ENCODE results near the gene DMRT3.

The DMRT3 gene

GRCh38 chr9:1005043-1005667, 28.7 kb downstream of the DMRT3 start:
- DNase-seq = peak in 1 of 5 experiments; percentile 72

- no peak for DNase-seq
Observed at GRCh38 chr9:1007312-1007711, 30.9 kb downstream of the DMRT3 start.

- no peak for DNase-seq
Observed at GRCh38 chr9:1008216-1008615, 31.8 kb downstream of the DMRT3 start.

- DNase-seq = peak; percentile 21 to 70 (median 57)
Observed at GRCh38 chr9:1009101-1009707, 32.7 kb downstream of the DMRT3 start.

GRCh38 chr9:1013021-1013420, 36.6 kb downstream of the DMRT3 start:
- DNase-seq = no peak

GRCh38 chr9:1014225-1014624, 37.8 kb downstream of the DMRT3 start:
- no peak for DNase-seq

- DNase-seq = no peak
Observed at GRCh38 chr9:1014640-1015039, 38.2 kb downstream of the DMRT3 start.

GRCh38 chr9:1018121-1018520, 41.7 kb downstream of the DMRT3 start:
- peak in 1 of 5 experiments; percentile 29 for DNase-seq

- no peak for DNase-seq
Observed at GRCh38 chr9:1024112-1024511, 47.7 kb downstream of the DMRT3 start.

GRCh38 chr9:1025131-1025530, 48.7 kb downstream of the DMRT3 start:
- DNase-seq = no peak

GRCh38 chr9:1026219-1026618, 49.8 kb downstream of the DMRT3 start:
- DNase-seq = no peak

GRCh38 chr9:1028501-1029190, 52.2 kb downstream of the DMRT3 start:
- no peak for DNase-seq

GRCh38 chr9:1031951-1032601, 55.6 kb downstream of the DMRT3 start:
- DNase-seq = no peak

GRCh38 chr9:1034271-1034670, 57.8 kb downstream of the DMRT3 start:
- no peak for DNase-seq

- no peak for DNase-seq
Observed at GRCh38 chr9:1039589-1039988, 63.1 kb downstream of the DMRT3 start.
